Activated B cell treated with CpG ODN at 0.5 μM for 24 hours (primary cell): ENCODE data around the gene SGCD. TPM values are rescaled to one million over a fixed set of nuclear protein-coding genes. Genes with fewer than 3 reads are reported as not detected.

Source experiments
- ATAC-seq: fragments of 200-7000 bp; cut with Tn5 transposase; one replicate; pipeline ENCODE4 v1.10.0; 2021; ENCODE audit warnings: low read depth, mild to moderate bottlenecking, moderate library complexity
- CTCF ChIA-PET: fragments of 350-600 bp; sonication (Branson Sonifier 250); formaldehyde crosslinking; loops from one replicate; lab custom pipeline; 2021; ENCODE audit warnings: antibody characterized with exemption; lab: Charles Lee
- POLR2A ChIA-PET: fragments of 350-600 bp; sonication (Branson Sonifier 250); formaldehyde crosslinking; loops from one replicate; lab custom pipeline; 2021; ENCODE audit warnings: antibody characterized with exemption; lab: Charles Lee
- DNase-seq: peaks from one replicate; pipeline ENCODE4 v3.0.0; 2022
- H3K27ac Mint-ChIP-seq: one replicate; pipeline ENCODE4 v1.8.0; 2020; ENCODE audit warnings: mixed read lengths
- H3K27me3 Mint-ChIP-seq: one replicate; pipeline ENCODE4 v1.8.0; 2021; ENCODE audit warnings: mixed read lengths
- H3K36me3 Mint-ChIP-seq: one replicate; pipeline ENCODE4 v1.8.0; 2021; ENCODE audit warnings: low read depth, mixed read lengths
- H3K4me1 Mint-ChIP-seq: one replicate; pipeline ENCODE4 v1.8.0; 2021; ENCODE audit warnings: mixed read lengths
- H3K4me3 Mint-ChIP-seq: one replicate; pipeline ENCODE4 v1.8.0; 2020; ENCODE audit warnings: mild to moderate bottlenecking, mixed read lengths
- H3K9me3 Mint-ChIP-seq: one replicate; pipeline ENCODE4 v1.8.0; 2020; ENCODE audit warnings: mixed read lengths
- CTCF ChIP-seq: fragments of 200-600 bp; IDR thresholded peaks from one replicate; pipeline ENCODE4 v1.8.0; 2022; ENCODE audit warnings: antibody characterized with exemption, mild to moderate bottlenecking
- intact Hi-C: fragments of 100-400 bp; cut with micrococcal nuclease; formaldehyde crosslinking; loops from one replicate; pipeline ENCODE4 v1.15.1; 2024
- total RNA-seq: library from RNA; stranded (reverse); gene quantifications from 2 replicates; pipeline ENCODE4 v1.2.3, GENCODE V29; 2022

Gene SGCD
- total RNA-seq, 1 donor from 2014 or later: not detected

- Mint-ChIP-seq H3K4me1 (no peaks in the 10 kb centered on the region), H3K9me3 (no peaks in the 10 kb centered on the region), H3K4me3 (no peak overlapping the region), H3K36me3 (no peaks in the 10 kb centered on the region), H3K27me3 (peaks cover 3% of the 10 kb centered on the region), H3K27ac (no peak overlapping the region)
- ChIA-PET POLR2A (no interaction called here), CTCF (no interaction called here)
- intact Hi-C loops: no loop called here
- no peak for ATAC-seq
- DNase-seq: no peak
- TF ChIP-seq CTCF: no peak
Observed at GRCh38 chr5:156423597-156423996, 96.6 kb downstream of the SGCD start.

- DNase-seq: no peak
- ChIA-PET CTCF (no interaction called here), POLR2A (no interaction called here)
- Mint-ChIP-seq H3K9me3 (peaks cover 5% of the 10 kb centered on the region), H3K4me1 (no peaks in the 10 kb centered on the region), H3K4me3 (no peak overlapping the region), H3K27me3 (peaks cover 10% of the 10 kb centered on the region), H3K27ac (no peak overlapping the region), H3K36me3 (no peaks in the 10 kb centered on the region)
- intact Hi-C loops: no loop called here
- no peak for ATAC-seq
- TF ChIP-seq CTCF: no peak
Observed at GRCh38 chr5:156427315-156427714, 100.4 kb downstream of the SGCD start.

- H3K9me3 Mint-ChIP-seq: peaks cover 5% of the 10 kb centered on the region
- H3K27me3 Mint-ChIP-seq: peaks cover 12% of the 10 kb centered on the region
- DNase-seq (no peak), ATAC-seq (no peak)
- H3K4me1 Mint-ChIP-seq: no peaks in the 10 kb centered on the region
- H3K27ac Mint-ChIP-seq: no peak overlapping the region
- CTCF ChIA-PET: no interaction called here
- POLR2A ChIA-PET: no interaction called here
- no peak for TF ChIP-seq CTCF
- intact Hi-C loops: no loop called here
- H3K4me3 Mint-ChIP-seq: no peak overlapping the region
- no peaks in the 10 kb centered on the region for H3K36me3 Mint-ChIP-seq
Observed at GRCh38 chr5:156431956-156432829, 105.2 kb downstream of the SGCD start.

GRCh38 chr5:156432830-156433105 lies 105.8 kb downstream of the SGCD start:
- H3K4me1 Mint-ChIP-seq: no peaks in the 10 kb centered on the region
- ChIA-PET POLR2A (no interaction called here), CTCF (no interaction called here)
- peaks cover 5% of the 10 kb centered on the region for H3K9me3 Mint-ChIP-seq
- TF ChIP-seq CTCF: no peak
- H3K36me3 Mint-ChIP-seq: no peaks in the 10 kb centered on the region
- no peak overlapping the region for H3K4me3 Mint-ChIP-seq
- intact Hi-C loops: no loop called here
- peaks cover 12% of the 10 kb centered on the region for H3K27me3 Mint-ChIP-seq
- H3K27ac Mint-ChIP-seq: no peak overlapping the region
- ATAC-seq: no peak
- no peak for DNase-seq

GRCh38 chr5:156434471-156434870 lies 107.5 kb downstream of the SGCD start:
- no peak for DNase-seq
- CTCF ChIA-PET: no interaction called here
- no peak overlapping the region for H3K4me3 Mint-ChIP-seq
- H3K27ac Mint-ChIP-seq: no peak overlapping the region
- POLR2A ChIA-PET: no interaction called here
- H3K4me1 Mint-ChIP-seq: no peaks in the 10 kb centered on the region
- no peak for ATAC-seq
- H3K36me3 Mint-ChIP-seq: no peaks in the 10 kb centered on the region
- peaks cover 12% of the 10 kb centered on the region for H3K27me3 Mint-ChIP-seq
- intact Hi-C loops: no loop called here
- TF ChIP-seq CTCF: no peak
- H3K9me3 Mint-ChIP-seq: peaks cover 5% of the 10 kb centered on the region
